Activated CD8-positive, alpha-beta memory T cell treated with anti-CD3 and anti-CD28 coated beads, Interleukin-2, amount 50 U/mL, for 24 hours (primary cell): ENCODE data around the gene CFAP100.

ENCODE experiments used
- DNase-seq: peaks from one replicate; pipeline ENCODE4 v3.0.0-alpha.2; 2020; ENCODE audit errors: extremely low read depth

Gene CFAP100

GRCh38 chr3:126440709-126440995, 45.9 kb downstream of the CFAP100 start:
- DNase-seq = no peak

- no peak for DNase-seq
Measured at GRCh38 chr3:126441256-126441880, 46.7 kb downstream of the CFAP100 start.

GRCh38 chr3:126442094-126442855, 47.6 kb downstream of the CFAP100 start:
- no peak for DNase-seq

- DNase-seq = no peak
Measured at GRCh38 chr3:126442856-126443242, 48.1 kb downstream of the CFAP100 start.

- no peak for DNase-seq
Measured at GRCh38 chr3:126445506-126445905, 50.8 kb downstream of the CFAP100 start.

GRCh38 chr3:126446301-126446700, 51.6 kb downstream of the CFAP100 start:
- DNase-seq = no peak

- no peak for DNase-seq
Measured at GRCh38 chr3:126446791-126447190, 52.1 kb downstream of the CFAP100 start.

- DNase-seq = no peak
Measured at GRCh38 chr3:126447456-126448106, 52.9 kb downstream of the CFAP100 start.

- DNase-seq = no peak
Measured at GRCh38 chr3:126448136-126448892, 53.6 kb downstream of the CFAP100 start.

GRCh38 chr3:126448893-126449180, 54.1 kb downstream of the CFAP100 start:
- no peak for DNase-seq

GRCh38 chr3:126449621-126450051, 54.9 kb downstream of the CFAP100 start:
- no peak for DNase-seq

- DNase-seq = no peak
Measured at GRCh38 chr3:126450219-126450618, 55.5 kb downstream of the CFAP100 start.

- no peak for DNase-seq
Measured at GRCh38 chr3:126450744-126451143, 56.0 kb downstream of the CFAP100 start.

GRCh38 chr3:126451511-126451910, 56.8 kb downstream of the CFAP100 start:
- DNase-seq = no peak

- DNase-seq = no peak
Measured at GRCh38 chr3:126452213-126452612, 57.5 kb downstream of the CFAP100 start.

- no peak for DNase-seq
Measured at GRCh38 chr3:126454025-126454424, 59.3 kb downstream of the CFAP100 start.

- no peak for DNase-seq
Measured at GRCh38 chr3:126454437-126455198, 59.9 kb downstream of the CFAP100 start.

- no peak for DNase-seq
Measured at GRCh38 chr3:126456211-126456610, 61.5 kb downstream of the CFAP100 start.

- DNase-seq = no peak
Measured at GRCh38 chr3:126456766-126457388, 62.2 kb downstream of the CFAP100 start.

- no peak for DNase-seq
Measured at GRCh38 chr3:126459111-126459762, 64.5 kb downstream of the CFAP100 start.

GRCh38 chr3:126459763-126460127, 65.0 kb downstream of the CFAP100 start:
- DNase-seq = no peak
